Amygdala (tissue), 56 donors: Measurements from ENCODE around the gene CDIPT.
A peak's percentile ranks its signal among the peaks of the same experiment; 100 is the strongest.
"Not testable (repeated sequence)": the region's sequence is repeated elsewhere in the genome, so short reads cannot be mapped to it uniquely, and the experiment has no call there.

ENCODE experiments used
- DNase-seq, 56 donors: peaks; one replicate each; lab custom pipeline; 2025; lab: John Stamatoyannopoulos, UW

The CDIPT gene, protein sequence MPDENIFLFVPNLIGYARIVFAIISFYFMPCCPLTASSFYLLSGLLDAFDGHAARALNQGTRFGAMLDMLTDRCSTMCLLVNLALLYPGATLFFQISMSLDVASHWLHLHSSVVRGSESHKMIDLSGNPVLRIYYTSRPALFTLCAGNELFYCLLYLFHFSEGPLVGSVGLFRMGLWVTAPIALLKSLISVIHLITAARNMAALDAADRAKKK

GRCh38 chr16:29862884-29863668 is at the start of gene CDIPT:
Gene CDIPT (minus strand): TSS chr16:29863226. CDS start chr16:29862857, 369 bp downstream.
- peak; percentile 22 to 99 (median 90) for DNase-seq

DNA sequence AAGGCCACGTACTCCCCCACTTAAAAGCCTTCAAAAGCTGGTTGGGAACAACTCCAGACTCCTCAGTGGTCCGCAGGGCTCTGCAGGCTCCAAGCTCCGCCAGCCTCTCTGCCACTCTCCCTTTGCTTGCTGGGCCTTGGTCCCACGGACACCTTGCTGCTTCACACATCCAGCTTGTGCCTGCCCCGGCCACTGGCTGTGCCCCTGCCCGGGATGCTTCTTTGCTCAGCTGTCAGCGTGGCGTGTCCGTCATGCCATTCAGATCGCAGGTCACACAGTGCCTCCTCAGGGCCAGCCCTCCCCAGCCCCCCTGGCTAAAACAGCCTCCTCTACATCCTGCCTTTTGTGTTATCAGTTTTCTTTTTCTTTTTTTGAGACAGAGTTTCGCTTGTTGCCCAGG is 49.1 kb upstream of the CDIPT start:
- no peak for DNase-seq

- DNase-seq, result no peak
These were observed 48.6 kb upstream of the CDIPT start for GRCh38 chr16:29911676-29912010.

DNA sequence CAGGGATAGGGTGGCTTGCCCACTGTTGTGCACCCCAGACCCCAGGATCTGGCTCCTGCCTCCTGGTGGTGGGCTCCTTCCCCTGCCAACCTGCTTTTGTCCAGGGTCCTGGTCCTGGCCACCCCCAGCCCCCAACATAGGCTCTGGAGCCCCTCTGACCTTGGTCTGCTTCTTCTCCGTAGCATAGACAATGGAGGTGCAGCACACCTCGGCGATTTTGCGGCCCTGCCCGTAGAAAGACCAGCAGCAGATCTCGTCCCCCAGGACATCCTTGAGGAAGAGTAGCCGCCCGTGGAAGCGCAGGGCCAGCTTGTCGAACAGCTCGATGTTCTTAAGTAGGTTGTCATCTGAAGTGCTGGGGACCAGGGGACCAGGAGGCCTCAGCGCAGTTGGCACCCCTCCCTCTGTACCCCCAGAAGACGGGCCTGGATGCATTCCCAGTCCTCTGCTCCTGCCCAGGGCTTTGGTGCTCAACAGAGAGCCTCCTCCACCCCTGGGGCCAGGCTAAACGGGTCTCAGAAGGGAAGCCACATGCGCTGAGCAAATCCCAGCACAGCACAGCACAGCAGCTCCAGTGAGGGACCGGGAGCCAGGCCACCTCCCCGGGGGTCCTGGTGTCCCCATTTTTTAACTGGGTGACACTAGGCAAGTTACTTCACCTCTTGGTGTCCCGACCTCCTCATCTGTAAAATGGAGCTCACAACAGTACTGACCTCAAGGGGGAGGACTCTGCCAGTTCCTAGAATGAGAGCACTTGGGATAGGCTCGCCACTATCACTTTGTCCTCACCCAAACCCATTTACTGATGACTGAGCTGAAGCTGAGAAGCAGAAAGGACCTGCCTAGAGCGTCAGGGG is 48.0 kb upstream of the CDIPT start:
- no peak for DNase-seq

- not testable (repeated sequence) for DNase-seq
These were observed 46.8 kb upstream of the CDIPT start for GRCh38 chr16:29909851-29910250.

DNA sequence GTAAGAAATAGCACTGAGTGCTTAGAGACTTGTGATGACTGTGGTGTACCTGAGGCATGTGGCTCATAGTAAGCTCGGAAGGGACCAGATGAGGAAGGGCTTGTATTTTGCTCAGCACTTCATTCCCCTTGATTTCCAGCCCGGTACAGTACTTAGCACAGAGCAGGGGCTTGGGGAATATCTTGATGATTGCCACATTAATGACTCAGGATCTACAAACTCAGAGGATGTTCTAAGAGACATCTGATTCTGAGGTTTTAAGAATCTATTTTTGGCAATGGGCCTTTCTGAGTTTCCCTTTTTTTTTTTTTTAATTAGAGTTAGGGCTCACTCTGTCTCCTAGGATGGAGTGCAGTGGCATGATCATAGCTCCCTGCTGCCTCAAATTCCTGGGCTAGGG is 46.4 kb upstream of the CDIPT start:
- no peak for DNase-seq

- no peak for DNase-seq
These were observed 45.7 kb upstream of the CDIPT start for GRCh38 chr16:29908719-29909220.

- DNase-seq, result no peak
These were observed 44.9 kb upstream of the CDIPT start for GRCh38 chr16:29907973-29908372.

GRCh38 chr16:29906520-29907244 is 43.7 kb upstream of the CDIPT start:
- no peak for DNase-seq

- no peak for DNase-seq
These were observed 42.6 kb upstream of the CDIPT start for GRCh38 chr16:29905668-29906067.

GRCh38 chr16:29904947-29905346 is 41.9 kb upstream of the CDIPT start:
- no peak for DNase-seq

DNA sequence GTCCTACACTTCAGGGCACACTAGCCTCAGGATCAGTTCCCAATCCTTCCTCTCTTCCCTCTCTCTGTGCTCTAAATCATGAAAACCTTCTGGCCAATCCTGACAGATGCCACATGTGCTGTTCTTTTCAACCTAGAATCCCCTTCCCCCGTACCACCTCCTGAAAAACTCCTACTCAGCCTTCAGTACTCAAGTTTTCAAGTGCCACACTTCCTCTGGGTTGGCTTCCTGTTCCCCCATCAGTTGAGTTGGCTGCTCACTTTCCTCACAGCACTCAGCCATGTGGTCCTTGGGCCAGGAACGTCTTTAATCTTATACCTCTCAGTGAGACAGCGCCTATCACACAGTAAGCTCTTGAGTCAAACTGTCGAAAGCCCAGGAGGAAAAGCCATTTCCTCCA is 40.6 kb upstream of the CDIPT start:
- no peak for DNase-seq

DNA sequence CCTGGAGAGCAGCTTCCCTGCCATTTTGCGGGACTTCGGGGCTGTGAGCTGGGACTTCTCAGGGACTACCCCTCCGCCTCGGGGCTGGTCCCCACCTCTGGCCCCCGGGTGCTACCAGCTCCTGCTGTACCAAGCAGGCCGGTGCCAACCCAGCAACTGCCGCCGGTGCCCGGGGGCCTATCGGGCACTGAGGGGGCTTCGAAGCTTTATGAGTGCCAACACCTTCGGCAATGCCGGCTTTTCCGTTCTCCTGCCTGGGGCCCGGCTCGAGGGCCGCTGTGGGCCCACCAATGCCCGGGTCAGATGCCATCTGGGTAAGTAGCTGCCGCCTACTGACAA is 38.5 kb upstream of the CDIPT start:
- DNase-seq, result no peak

GRCh38 chr16:29900888-29901606 is 38.0 kb upstream of the CDIPT start:
- no peak for DNase-seq

DNA sequence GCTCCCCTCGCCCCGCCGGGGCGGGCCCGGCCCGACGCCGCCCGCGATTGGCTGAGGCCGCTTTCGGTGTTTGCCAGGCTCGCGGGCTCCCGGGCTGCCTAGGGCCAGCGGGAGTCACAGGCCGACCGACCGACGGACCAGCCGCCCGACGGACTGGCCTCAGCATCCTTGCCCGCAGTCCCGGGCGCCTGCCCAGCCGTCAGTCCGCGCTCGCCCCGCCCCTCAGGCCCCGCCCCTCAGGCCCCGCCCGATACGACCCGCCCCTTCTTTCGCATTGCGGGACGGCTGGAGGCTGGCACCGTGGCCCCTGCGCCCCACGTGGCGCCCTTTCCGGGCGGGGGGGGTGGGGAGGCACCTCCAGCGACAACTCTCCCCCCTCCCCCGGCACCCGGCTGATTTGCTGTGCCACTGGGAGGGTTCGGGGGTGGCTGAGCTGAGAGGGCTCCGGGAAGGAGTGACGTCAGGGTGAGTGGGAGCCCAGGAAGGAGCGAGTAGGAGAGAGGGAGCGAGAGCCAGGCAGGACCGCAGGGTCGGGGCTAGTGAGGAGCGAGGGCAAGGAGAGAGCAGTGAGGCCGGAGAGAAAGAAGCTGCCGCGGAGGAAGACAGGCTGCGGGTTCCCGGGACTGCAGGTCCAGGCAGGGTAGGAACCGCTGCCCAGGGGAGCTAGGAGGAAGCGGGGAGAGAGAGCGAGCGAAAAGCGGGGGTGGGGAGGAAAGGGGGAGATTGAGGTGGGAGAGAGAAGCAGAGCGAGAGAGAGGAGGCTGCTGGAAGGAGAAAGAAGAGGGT is 37.3 kb upstream of the CDIPT start, which contains the start of gene ASPHD1:
Gene ASPHD1, plus strand, starts transcription at position 387 of the 786 bp plus-strand sequence. CDS start 484 bp downstream, outside the sequence.
- peak; percentile 23 to 100 (median 84) for DNase-seq

DNA sequence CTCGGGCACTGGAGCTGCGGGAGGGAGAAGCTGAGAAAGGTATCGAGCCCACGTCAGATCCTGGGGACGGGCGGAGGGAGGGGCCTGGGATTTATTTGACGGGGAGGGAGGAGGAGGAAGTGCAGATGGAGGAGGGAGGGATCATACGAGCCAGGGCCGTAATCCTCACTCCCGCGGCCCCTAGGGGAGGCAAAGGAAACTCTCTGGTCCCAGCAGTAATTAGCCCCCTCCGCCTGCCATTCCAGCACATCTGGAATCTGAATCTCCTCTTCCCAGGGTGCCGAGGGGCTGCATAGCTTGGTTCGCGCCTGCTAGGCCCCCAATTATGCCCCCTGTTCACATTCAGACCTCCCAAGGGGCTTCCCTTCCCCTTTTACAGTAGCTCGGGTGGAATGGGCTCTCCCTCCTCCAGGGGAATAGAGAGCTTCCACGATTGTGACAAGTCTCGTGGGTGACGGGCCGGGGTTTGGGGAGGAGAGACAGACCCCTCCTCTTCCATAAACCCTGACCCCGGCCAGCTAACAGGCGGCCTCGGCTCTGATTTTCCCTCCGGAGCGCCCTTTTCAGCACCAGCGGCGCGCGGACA is 36.6 kb upstream of the CDIPT start, which contains the start of gene SEZ6L2:
Gene SEZ6L2, minus strand, starts transcription at position 35 of the 586 bp plus-strand sequence. CDS start 531 bp downstream, outside the sequence.
- peak in 53 of 56 donors; percentile 23 to 85 (median 65) for DNase-seq

GRCh38 chr16:29898804-29899515 is 35.9 kb upstream of the CDIPT start:
- DNase-seq, result peak in 3 of 56 donors; percentile 44 to 54 (median 50)
